ENCODE measurements around the gene SEMA5A. TPM values are rescaled to one million over a fixed set of nuclear protein-coding genes. Genes with fewer than 3 reads are reported as not detected.

SEMA5A gene
- total and polyA plus RNA-seq, 2 donors: 4.2 to 78.6 TPM

DNA sequence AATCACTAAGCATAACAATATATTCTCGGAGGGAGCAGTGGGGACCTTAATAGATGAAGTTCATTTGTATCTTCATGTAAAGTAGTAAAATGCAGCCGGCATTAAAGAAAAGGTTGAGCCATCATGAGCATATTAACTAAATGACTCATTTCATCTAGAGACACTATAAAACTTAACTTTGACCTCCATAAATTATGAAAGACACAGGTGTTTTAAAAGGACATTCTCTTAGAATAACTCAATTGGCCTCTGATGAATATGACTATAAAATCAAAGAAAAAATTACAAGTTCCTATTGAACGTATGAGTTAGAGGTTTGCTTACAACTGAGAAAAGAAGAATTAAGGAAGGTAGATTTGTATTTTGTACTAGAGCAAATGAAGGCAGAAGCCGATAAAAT lies 220.3 kb downstream of the SEMA5A start:
- DNase-seq (ENCODE audit: extremely low spot score): no peak
- H3K36me3 ChIP-seq (ENCODE audit: insufficient read depth): no peaks in the 10 kb centered on the region
- 87% methylated on average over 4 of the region's 4 CpGs for WGBS
- no peak overlapping the region for H3K27ac ChIP-seq (ENCODE audit: low read depth)
- H3K4me3 ChIP-seq (ENCODE audit: low read depth, low read length): no peak overlapping the region
- no peaks in the 10 kb centered on the region for H3K4me1 ChIP-seq (ENCODE audit: insufficient read depth)

DNA sequence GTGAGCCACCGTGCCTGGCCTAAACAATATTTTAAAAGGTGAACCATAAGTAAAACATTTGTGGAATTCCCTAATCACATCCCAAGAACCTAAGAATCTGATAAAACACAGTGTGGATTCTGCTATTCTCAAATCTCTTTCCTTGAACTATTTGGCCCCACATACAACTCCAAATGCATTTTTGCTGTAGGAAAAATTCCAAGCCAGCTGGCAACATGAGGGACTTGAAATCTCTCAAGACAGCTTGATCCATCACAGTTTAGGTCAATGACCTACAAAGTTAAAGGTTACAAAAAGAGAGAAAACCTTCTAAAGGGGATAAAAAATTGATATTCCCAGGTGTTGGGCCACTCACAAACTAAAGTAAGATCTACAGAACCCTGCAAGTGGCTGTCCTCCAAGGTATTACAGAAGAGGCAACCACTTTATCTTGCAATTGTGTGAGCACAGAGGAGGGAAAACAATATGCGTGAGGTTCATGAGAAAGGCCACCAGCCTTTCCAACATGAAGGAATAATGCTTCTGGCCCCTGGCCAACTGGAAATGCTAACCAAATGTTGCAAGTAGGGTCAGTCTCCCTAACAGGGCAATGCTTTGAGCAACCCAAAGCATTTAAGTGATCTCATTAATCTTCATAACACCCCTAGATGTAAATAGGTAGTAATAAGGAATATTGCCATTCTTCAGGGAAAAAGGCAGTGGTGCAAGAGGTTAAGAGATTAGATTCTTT lies 221.4 kb downstream of the SEMA5A start:
- 67% methylated on average over 2 of the region's 2 CpGs for WGBS
- no peak overlapping the region for H3K27ac ChIP-seq (ENCODE audit: low read depth)
- H3K36me3 ChIP-seq (ENCODE audit: insufficient read depth): no peaks in the 10 kb centered on the region
- no peaks in the 10 kb centered on the region for H3K4me1 ChIP-seq (ENCODE audit: insufficient read depth)
- DNase-seq (ENCODE audit: extremely low spot score): no peak
- H3K4me3 ChIP-seq (ENCODE audit: low read depth, low read length): no peak overlapping the region

DNA sequence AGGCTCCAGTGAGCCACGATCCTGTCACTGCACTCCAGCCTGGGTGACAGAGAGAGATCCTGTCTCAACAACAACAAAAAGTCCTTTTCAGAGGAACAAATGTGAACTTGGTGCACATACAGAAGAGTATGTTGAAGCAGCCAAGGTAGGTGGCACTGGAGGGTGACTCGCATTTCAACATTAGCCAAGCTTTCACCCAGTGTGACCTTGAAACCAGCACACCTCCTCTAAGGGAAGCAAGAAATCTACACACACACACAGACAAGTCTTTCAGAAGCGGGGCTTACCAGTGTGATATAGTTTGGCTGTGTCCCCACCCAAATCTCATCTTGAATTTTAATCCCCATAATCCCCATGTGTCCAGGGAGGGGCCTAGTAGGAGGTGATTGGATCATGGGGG lies 225.2 kb downstream of the SEMA5A start:
- no peaks in the 10 kb centered on the region for H3K4me1 ChIP-seq (ENCODE audit: insufficient read depth)
- DNase-seq (ENCODE audit: extremely low spot score): no peak
- no peak overlapping the region for H3K27ac ChIP-seq (ENCODE audit: low read depth)
- no peak overlapping the region for H3K4me3 ChIP-seq (ENCODE audit: low read depth, low read length)
- WGBS: 96% methylated on average over 3 of the region's 3 CpGs
- no peaks in the 10 kb centered on the region for H3K36me3 ChIP-seq (ENCODE audit: insufficient read depth)

DNA sequence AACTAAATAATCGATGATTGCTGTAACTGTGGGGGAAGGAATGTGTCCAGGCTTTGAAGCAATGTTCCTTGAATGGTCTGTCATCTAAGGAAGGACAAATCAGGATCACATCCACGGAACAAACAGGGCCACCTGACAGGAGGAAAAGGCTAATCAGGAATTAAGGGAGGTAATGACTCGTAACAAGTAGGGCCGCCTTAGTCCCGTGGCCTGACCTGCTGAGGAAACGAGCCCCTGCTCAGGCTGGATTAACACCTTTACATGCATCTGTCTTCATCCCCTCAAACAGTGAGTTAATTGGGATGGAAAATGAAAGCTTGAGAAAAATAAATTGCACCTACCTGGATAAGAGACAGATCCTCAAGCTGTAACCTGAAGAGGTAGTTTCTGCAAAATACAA lies 227.8 kb downstream of the SEMA5A start:
- H3K4me3 ChIP-seq (ENCODE audit: low read depth, low read length): no peak overlapping the region
- H3K4me1 ChIP-seq (ENCODE audit: insufficient read depth): no peaks in the 10 kb centered on the region
- no peak for DNase-seq (ENCODE audit: extremely low spot score)
- H3K27ac ChIP-seq (ENCODE audit: low read depth): no peak overlapping the region
- no peaks in the 10 kb centered on the region for H3K36me3 ChIP-seq (ENCODE audit: insufficient read depth)
- 78% methylated on average over 6 of the region's 6 CpGs for WGBS

DNA sequence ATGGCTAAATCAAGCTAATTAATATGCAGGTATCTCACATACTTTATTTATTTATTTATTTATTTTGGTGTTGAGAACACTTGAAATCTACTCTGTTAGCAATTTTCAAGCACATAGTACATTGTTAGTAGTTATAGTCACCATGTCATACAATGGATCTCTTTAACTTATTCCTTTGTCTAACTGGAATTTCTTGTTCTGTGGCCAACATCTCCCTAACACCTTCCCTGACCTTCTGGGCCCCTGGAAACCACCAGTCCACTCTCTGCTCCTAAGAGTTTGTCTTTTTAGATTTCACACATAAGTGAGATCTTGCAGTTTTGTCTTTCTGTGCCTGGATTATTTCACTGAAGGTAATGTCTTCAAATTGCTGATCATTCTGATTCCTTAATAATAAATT lies 229.1 kb downstream of the SEMA5A start:
- H3K36me3 ChIP-seq (ENCODE audit: insufficient read depth): no peaks in the 10 kb centered on the region
- no peak for DNase-seq (ENCODE audit: extremely low spot score)

DNA sequence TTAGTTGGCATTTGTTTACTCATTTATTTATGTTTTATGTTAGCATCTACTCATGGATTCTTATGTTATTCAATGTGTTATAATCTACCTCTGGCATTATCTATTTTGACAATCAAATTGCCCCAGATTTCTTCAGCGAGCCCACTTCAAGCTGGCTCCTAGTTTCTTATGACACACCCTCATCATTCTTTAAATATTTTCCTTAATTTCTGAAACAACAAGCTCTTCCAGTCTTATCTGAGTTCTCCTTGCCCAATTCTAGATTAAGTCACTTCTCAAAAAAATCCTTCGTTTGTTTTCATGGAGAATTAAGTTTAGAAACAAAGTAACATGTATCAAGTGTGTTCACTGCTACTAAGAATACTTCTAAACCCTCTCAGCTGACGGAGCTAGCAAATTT lies 229.8 kb downstream of the SEMA5A start:
- Histone ChIP-seq H3K36me3 (ENCODE audit: insufficient read depth) (peaks cover under 1% of the 10 kb centered on the region), H3K4me3 (ENCODE audit: low read depth, low read length) (no peak overlapping the region), H3K4me1 (ENCODE audit: insufficient read depth) (no peaks in the 10 kb centered on the region), H3K27ac (ENCODE audit: low read depth) (no peak overlapping the region)
- DNase-seq (ENCODE audit: extremely low spot score): no peak
- WGBS: 84% methylated on average over 3 of the region's 3 CpGs

More for the DNA sequence above, 229.1 kb downstream of the SEMA5A start:
- H3K4me3 ChIP-seq (ENCODE audit: low read depth, low read length): no peak overlapping the region
- H3K4me1 ChIP-seq (ENCODE audit: insufficient read depth): no peaks in the 10 kb centered on the region
- H3K27ac ChIP-seq (ENCODE audit: low read depth): no peak overlapping the region

DNA sequence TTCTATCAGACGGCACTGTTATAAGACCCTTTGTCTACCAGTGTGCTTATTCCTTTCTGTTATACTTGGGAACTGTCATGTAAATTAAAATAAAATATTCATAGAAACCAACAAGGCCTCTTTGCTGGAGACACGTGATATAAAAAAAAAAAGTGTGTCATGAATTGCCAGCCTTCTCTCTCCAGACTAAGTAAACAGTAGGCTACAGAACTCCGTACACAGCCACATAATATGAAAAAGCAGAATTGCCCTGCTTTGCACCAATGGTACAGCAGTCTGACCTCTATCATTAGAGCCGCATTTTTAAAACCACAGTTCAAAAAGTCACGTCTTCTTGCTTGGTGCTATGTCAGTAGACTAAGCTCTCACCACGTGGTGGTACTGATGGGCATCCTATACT lies 231.3 kb downstream of the SEMA5A start:
- Histone ChIP-seq H3K27ac (ENCODE audit: low read depth) (no peak overlapping the region), H3K36me3 (ENCODE audit: insufficient read depth) (peaks cover 2% of the 10 kb centered on the region), H3K4me3 (ENCODE audit: low read depth, low read length) (no peak overlapping the region), H3K4me1 (ENCODE audit: insufficient read depth) (no peaks in the 10 kb centered on the region)
- DNase-seq (ENCODE audit: extremely low spot score): no peak
- 85% methylated on average over 6 of the region's 6 CpGs for WGBS

DNA sequence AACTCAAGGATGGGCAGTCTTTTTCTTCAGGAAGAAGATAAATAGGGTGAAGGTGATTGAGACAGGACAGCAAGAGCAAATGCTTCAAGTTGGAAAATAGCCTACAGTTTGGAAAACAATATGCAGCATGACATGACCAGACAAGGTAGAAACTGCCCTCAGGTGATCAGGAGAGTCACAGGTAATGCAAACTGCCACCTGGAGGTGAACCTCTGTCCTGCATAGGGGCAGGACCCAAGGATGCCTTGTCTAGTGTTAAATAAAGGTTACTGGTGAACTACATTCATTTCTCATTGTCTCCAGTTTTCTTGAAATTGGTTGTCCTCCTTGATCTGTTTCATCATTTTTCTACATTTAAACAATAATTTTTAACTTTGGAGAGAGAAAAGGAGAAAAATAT lies 232.1 kb downstream of the SEMA5A start:
- Histone ChIP-seq H3K36me3 (ENCODE audit: insufficient read depth) (peaks cover 2% of the 10 kb centered on the region), H3K4me1 (ENCODE audit: insufficient read depth) (no peaks in the 10 kb centered on the region), H3K27ac (ENCODE audit: low read depth) (no peak overlapping the region), H3K4me3 (ENCODE audit: low read depth, low read length) (no peak overlapping the region)
- no peak for DNase-seq (ENCODE audit: extremely low spot score)

DNA sequence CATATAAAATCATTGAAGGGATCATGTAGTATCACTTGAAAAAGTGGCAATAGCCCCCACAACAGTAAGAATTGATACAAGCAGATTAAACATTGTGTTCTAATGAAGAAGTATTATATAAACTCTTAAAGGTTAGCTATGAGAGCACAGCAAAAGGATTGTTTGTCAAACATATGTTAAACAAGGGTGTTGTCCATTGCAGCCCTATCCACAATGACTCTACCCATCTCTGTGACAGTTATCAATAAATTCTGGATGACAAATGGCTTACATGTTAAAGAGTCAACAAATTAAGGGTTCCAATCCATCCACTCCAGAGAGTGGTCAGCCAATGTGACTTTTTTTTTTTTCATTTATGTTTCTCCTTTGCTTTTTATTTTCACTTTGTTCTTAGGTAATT lies 238.7 kb downstream of the SEMA5A start:
- Histone ChIP-seq H3K36me3 (ENCODE audit: insufficient read depth) (peaks cover 2% of the 10 kb centered on the region), H3K4me3 (ENCODE audit: low read depth, low read length) (no peak overlapping the region), H3K27ac (ENCODE audit: low read depth) (no peak overlapping the region), H3K4me1 (ENCODE audit: insufficient read depth) (no peaks in the 10 kb centered on the region)
- no peak for DNase-seq (ENCODE audit: extremely low spot score)

DNA sequence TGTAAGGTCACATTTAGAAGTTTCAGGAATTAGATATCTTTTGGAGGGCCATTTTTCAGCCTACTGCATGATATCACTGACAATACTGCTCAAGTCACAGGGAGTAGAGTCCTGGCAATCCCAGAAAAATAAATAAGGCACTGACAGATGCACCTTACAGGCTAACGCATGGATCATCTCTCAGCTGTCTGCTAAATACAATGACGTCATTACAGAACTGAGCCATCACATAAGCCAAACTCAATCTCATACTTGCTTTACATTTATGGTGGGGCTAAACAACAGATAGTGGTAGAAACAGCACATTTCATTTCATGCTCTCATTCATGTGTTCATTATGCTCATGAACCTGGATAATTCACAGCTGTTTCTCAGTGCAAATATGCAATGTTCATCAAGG lies 243.7 kb downstream of the SEMA5A start:
- Histone ChIP-seq H3K27ac (ENCODE audit: low read depth) (no peak overlapping the region), H3K4me1 (ENCODE audit: insufficient read depth) (no peaks in the 10 kb centered on the region), H3K36me3 (ENCODE audit: insufficient read depth) (no peaks in the 10 kb centered on the region), H3K4me3 (ENCODE audit: low read depth, low read length) (no peak overlapping the region)
- WGBS: 73% methylated on average over 2 of the region's 2 CpGs
- no peak for DNase-seq (ENCODE audit: extremely low spot score)

DNA sequence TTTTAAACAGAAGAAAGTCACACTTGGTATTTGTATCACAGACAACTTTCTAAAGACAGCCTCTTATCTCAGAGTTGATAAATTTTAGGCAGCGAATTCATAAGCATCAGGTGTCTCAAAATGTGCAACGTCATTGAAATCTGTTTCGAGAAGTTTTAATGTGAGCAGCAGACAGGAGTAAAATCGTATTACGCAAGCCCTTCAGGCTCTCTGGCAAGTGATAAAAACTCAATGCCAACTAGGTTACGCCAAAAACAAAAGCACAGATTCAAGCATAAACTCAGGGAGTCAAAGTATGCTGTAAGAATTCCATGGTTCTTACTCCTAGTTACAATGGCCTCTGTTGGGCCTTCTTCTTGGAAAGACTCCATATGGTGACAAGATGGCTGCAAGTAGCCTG lies 244.7 kb downstream of the SEMA5A start:
- no peak overlapping the region for H3K4me3 ChIP-seq (ENCODE audit: low read depth, low read length)
- H3K4me1 ChIP-seq (ENCODE audit: insufficient read depth): no peaks in the 10 kb centered on the region
- no peak overlapping the region for H3K27ac ChIP-seq (ENCODE audit: low read depth)
- 84% methylated on average over 6 of the region's 6 CpGs for WGBS
- no peaks in the 10 kb centered on the region for H3K36me3 ChIP-seq (ENCODE audit: insufficient read depth)
- no peak for DNase-seq (ENCODE audit: extremely low spot score)

DNA sequence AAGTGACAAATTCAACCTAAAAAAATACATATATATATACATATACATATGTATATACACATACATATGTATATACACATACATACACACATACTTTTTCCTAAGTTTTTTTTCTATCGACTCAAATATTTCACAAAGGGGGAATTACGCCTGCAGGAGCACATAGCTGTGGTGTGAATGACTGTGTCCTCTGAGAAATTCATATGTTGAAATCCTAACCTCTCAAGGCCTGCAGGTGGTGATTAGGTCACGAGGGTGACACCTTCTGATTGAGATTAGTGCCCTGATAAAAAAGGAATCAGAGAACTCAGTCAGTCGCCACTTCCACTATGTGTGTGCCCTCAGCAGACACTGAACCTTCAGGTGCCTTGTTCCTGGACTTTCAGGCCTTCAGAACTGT lies 248.7 kb downstream of the SEMA5A start:
- DNase-seq (ENCODE audit: extremely low spot score): no peak
- Histone ChIP-seq H3K4me3 (ENCODE audit: low read depth, low read length) (no peak overlapping the region), H3K27ac (ENCODE audit: low read depth) (no peak overlapping the region), H3K36me3 (ENCODE audit: insufficient read depth) (no peaks in the 10 kb centered on the region), H3K4me1 (ENCODE audit: insufficient read depth) (no peaks in the 10 kb centered on the region)
- 84% methylated on average over 4 of the region's 4 CpGs for WGBS

DNA sequence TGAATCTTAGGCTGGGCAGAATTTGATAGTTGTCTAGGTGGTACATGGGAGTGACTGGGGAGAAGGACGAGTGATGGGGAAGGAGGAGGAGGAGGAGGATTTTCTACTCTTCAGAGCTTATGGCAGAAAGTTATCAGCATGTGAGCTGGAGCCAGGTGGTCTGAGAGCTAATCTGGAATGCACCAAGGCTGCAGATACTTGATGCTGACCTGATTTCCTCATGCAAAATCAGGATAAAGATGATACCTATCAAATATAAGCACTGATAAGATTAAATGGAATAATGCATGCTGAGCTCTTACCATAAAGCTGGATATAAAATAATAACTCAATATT lies 250.4 kb downstream of the SEMA5A start:
- H3K4me1 ChIP-seq (ENCODE audit: insufficient read depth): no peaks in the 10 kb centered on the region
- no peak for DNase-seq (ENCODE audit: extremely low spot score)
- WGBS: 65% methylated on average over 1 of the region's 1 CpG
- no peak overlapping the region for H3K4me3 ChIP-seq (ENCODE audit: low read depth, low read length)
- H3K36me3 ChIP-seq (ENCODE audit: insufficient read depth): no peaks in the 10 kb centered on the region
- no peak overlapping the region for H3K27ac ChIP-seq (ENCODE audit: low read depth)

DNA sequence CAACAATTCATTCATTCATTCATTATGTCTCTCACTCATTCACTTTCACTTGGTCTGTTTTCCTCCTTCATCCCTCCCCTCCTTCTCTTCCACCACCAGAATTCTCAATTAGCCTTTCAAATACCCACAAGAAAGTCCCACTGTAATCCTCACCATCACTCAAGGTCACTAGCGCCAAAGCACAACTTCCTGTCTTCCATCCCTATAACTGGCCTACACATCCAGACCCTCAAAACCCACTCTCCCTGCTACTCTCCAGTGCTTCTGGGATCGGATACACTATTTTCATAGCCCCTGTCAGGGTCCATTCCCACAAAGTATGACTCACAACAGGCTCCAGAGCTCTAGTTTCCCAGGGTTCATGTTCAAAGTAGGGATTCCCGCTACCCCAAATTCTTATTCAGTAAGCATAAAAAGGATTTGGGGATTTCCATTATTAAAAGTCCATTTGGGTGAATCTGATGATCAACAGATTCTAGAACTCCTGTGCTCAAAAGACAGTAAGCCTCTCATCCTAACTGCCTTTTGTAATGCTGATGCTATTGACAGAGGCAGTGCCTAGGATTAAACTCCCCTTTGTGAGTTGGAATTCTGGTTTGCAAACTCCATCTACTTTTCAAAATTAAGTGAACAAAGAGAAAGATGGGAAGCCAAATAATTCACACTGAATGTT lies 250.9 kb downstream of the SEMA5A start:
- no peak overlapping the region for H3K4me3 ChIP-seq (ENCODE audit: low read depth, low read length)
- WGBS: 93% methylated on average over 3 of the region's 3 CpGs
- no peak for DNase-seq (ENCODE audit: extremely low spot score)
- H3K36me3 ChIP-seq (ENCODE audit: insufficient read depth): no peaks in the 10 kb centered on the region
- H3K27ac ChIP-seq (ENCODE audit: low read depth): no peak overlapping the region
- H3K4me1 ChIP-seq (ENCODE audit: insufficient read depth): no peaks in the 10 kb centered on the region

DNA sequence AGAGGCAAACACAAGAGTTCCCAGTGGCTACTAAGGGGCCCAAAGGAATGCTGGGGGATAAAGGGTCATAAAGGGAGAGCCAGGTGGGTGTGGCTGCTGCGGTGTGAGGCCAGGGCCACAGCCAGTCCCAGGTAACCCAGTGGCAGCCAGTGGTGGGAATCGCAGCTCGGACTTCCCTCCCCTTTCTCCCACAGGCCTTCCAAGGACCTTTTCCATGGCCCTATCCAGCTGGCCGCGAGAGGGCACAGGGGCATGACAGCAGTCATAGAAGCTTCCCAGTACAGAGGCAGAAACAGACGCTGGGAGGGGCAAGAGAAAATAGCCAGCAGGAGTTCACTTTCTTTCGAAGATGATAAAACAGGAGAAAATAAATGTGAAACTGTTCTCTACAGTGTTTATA lies 257.6 kb downstream of the SEMA5A start:
- DNase-seq (ENCODE audit: extremely low spot score): no peak
- H3K36me3 ChIP-seq (ENCODE audit: insufficient read depth): no peaks in the 10 kb centered on the region
- no peak overlapping the region for H3K4me3 ChIP-seq (ENCODE audit: low read depth, low read length)
- 72% methylated on average over 7 of the region's 7 CpGs for WGBS
- H3K27ac ChIP-seq (ENCODE audit: low read depth): no peak overlapping the region
- no peaks in the 10 kb centered on the region for H3K4me1 ChIP-seq (ENCODE audit: insufficient read depth)
